Loucy (cell line): Measurements from ENCODE around the gene RUSC2.
"Not testable (repeated sequence)": the region's sequence is repeated elsewhere in the genome, so short reads cannot be mapped to it uniquely, and the experiment has no call there.

Experiments
- H2AFZ ChIP-seq: fragments of 200-600 bp; sonication (generic); 2 replicates; pipeline ENCODE4 v1.6.0; 2016; ENCODE audit warnings: antibody characterized with exemption, mild to moderate bottlenecking, low read length, moderate library complexity
- H3F3A ChIP-seq: fragments of 200-600 bp; 2 replicates; pipeline ENCODE4 v1.6.0; 2016; ENCODE audit warnings: antibody characterized with exemption, low read depth, mild to moderate bottlenecking
- H3K27me3 ChIP-seq: fragments of 200-600 bp; sonication (generic); 2 replicates; pipeline ENCODE4 v1.6.1; 2014; ENCODE audit warnings: low read length, mild to moderate bottlenecking; ENCODE audit not compliant: insufficient read depth, poor library complexity, severe bottlenecking
- H3K36me3 ChIP-seq: fragments of 200-600 bp; sonication (generic); 2 replicates; pipeline ENCODE4 v1.6.1; 2016; ENCODE audit warnings: low read length; ENCODE audit not compliant: insufficient read depth
- H3K4me1 ChIP-seq: fragments of 200-600 bp; sonication (generic); 2 replicates; pipeline ENCODE4 v1.5.1; 2014; ENCODE audit warnings: low read length, mild to moderate bottlenecking; ENCODE audit not compliant: insufficient read depth, poor library complexity, severe bottlenecking
- H3K4me2 ChIP-seq: fragments of 200-600 bp; sonication (generic); 2 replicates; pipeline ENCODE4 v1.6.0; 2014; ENCODE audit warnings: antibody characterized with exemption, low read length, low read depth, mild to moderate bottlenecking; ENCODE audit not compliant: poor library complexity, severe bottlenecking
- H3K4me3 ChIP-seq: fragments of 200-600 bp; sonication (generic); 2 replicates; pipeline ENCODE4 v1.5.1; 2014; ENCODE audit warnings: low read length, mild to moderate bottlenecking, mixed read lengths; ENCODE audit not compliant: poor library complexity, severe bottlenecking
- H3K79me2 ChIP-seq: fragments of 200-600 bp; sonication (generic); 2 replicates; pipeline ENCODE4 v1.6.1; 2014; ENCODE audit warnings: low read length; ENCODE audit not compliant: insufficient read depth
- H3K9ac ChIP-seq: fragments of 200-600 bp; sonication (generic); 2 replicates; pipeline ENCODE4 v1.6.0; 2014; ENCODE audit warnings: mild to moderate bottlenecking, low read depth, low read length, moderate library complexity; ENCODE audit not compliant: poor library complexity, severe bottlenecking
- H3K9me2 ChIP-seq: fragments of 200-600 bp; sonication (generic); replicated peaks from 2 replicates; pipeline ENCODE4 v1.6.1; 2016; ENCODE audit warnings: low read depth, low read length, mixed read lengths
- H3K9me3 ChIP-seq: fragments of 200-600 bp; sonication (generic); 2 replicates; pipeline ENCODE4 v1.6.1; 2014; ENCODE audit warnings: mild to moderate bottlenecking, antibody characterized with exemption, low read length, low read depth; ENCODE audit not compliant: insufficient read depth
- H4K20me1 ChIP-seq: fragments of 200-600 bp; sonication (generic); 2 replicates; pipeline ENCODE4 v1.6.0; 2014; ENCODE audit warnings: antibody characterized with exemption, low read length, mild to moderate bottlenecking; ENCODE audit not compliant: insufficient read depth, poor library complexity, severe bottlenecking
- CTCF ChIP-seq: fragments of 200-600 bp; sonication (generic); conservative IDR thresholded peaks from 2 replicates; pipeline ENCODE4 v1.5.1; 2014; ENCODE audit warnings: mild to moderate bottlenecking, antibody characterized with exemption, low read length
- EZH2phosphoT487 ChIP-seq: fragments of 200-600 bp; IDR thresholded peaks from 2 replicates; pipeline ENCODE4 v1.6.1; 2018; ENCODE audit warnings: antibody characterized with exemption, mild to moderate bottlenecking, moderate library complexity, borderline replicate concordance

RUSC2 gene

GRCh38 chr9:35477211-35477855 is 12.6 kb upstream of the RUSC2 start:
- not testable (repeated sequence) for H3K4me1 ChIP-seq, H3K36me3 ChIP-seq
- peak; percentile 85 for TF ChIP-seq CTCF

GRCh38 chr9:35478871-35479270 is 11.0 kb upstream of the RUSC2 start:
- H3K9ac ChIP-seq: no peak overlapping the region
- no peaks in the 10 kb centered on the region for H3K4me1 ChIP-seq
- H3K36me3 ChIP-seq: no peaks in the 10 kb centered on the region
- H3K79me2 ChIP-seq: no peaks in the 10 kb centered on the region
- no peaks in the 10 kb centered on the region for H4K20me1 ChIP-seq
- H3F3A ChIP-seq: no peaks in the 10 kb centered on the region
- H3K4me3 ChIP-seq: no peak overlapping the region
- no peaks in the 10 kb centered on the region for H3K9me3 ChIP-seq
- no peak overlapping the region for H3K4me2 ChIP-seq
- no peak for TF ChIP-seq CTCF
- TF ChIP-seq EZH2phosphoT487: no peak
- H2AFZ ChIP-seq: no peak overlapping the region
- H3K27me3 ChIP-seq: no peaks in the 10 kb centered on the region
- H3K9me2 ChIP-seq: no peaks in the 10 kb centered on the region

More at GRCh38 chr9:35477211-35477855, 12.6 kb upstream of the RUSC2 start:
- H3K9me3 ChIP-seq, H3K9me2 ChIP-seq, H3K4me2 ChIP-seq, H3K9ac ChIP-seq, H3K79me2 ChIP-seq, H3K27me3 ChIP-seq, H3F3A ChIP-seq, H3K4me3 ChIP-seq, H2AFZ ChIP-seq, H4K20me1 ChIP-seq: not testable (repeated sequence)

GRCh38 chr9:35481347-35481975 is 8.4 kb upstream of the RUSC2 start:
- H3K4me1 ChIP-seq: no peaks in the 10 kb centered on the region

More at GRCh38 chr9:35481347-35481975, 8.4 kb upstream of the RUSC2 start:
- no peaks in the 10 kb centered on the region for H3K9me2 ChIP-seq
- H4K20me1 ChIP-seq: no peaks in the 10 kb centered on the region
- no peaks in the 10 kb centered on the region for H3K36me3 ChIP-seq
- H3K9ac ChIP-seq: no peak overlapping the region
- TF ChIP-seq EZH2phosphoT487 (no peak), CTCF (peak; percentile 78)
- no peaks in the 10 kb centered on the region for H3K9me3 ChIP-seq
- H2AFZ ChIP-seq: peak overlapping the region; percentile 35; the same call in 1 of the 2 replicates
- no peak overlapping the region for H3K4me2 ChIP-seq
- H3K79me2 ChIP-seq: no peaks in the 10 kb centered on the region
- no peak overlapping the region for H3K4me3 ChIP-seq
- H3F3A ChIP-seq: no peaks in the 10 kb centered on the region
- no peaks in the 10 kb centered on the region for H3K27me3 ChIP-seq
